ENCODE results near the gene ZBTB16. TPM values are rescaled to one million over a fixed set of nuclear protein-coding genes. Genes with fewer than 3 reads are reported as not detected.

ZBTB16 gene
- total and polyA plus RNA-seq, 2 of the 4 experiments (the other 2 are of a cell fraction), result not detected

- H4K8ac ChIP-seq (ENCODE audit: low read depth in 2 of 2, low read length in 2 of 2), result no peak overlapping the region
- H2AK9ac ChIP-seq (replicated peaks; ENCODE audit: low read depth, low read length, poor library complexity), result no peak overlapping the region
- peaks cover 67% of the 10 kb centered on the region for H3K27me3 ChIP-seq (ENCODE audit: control insufficient read depth, insufficient read depth, low read length)
- no peak overlapping the region for H2AFZ ChIP-seq (replicated peaks; ENCODE audit: low read length, poor library complexity)
- TF ChIP-seq ELK1 (IDR thresholded peaks at IDR 0.05; ENCODE audit: borderline replicate concordance, low read depth, low read length) (no peak), CTCF (conservative IDR thresholded peaks at IDR 0.05; ENCODE audit: low read depth, low read length) (no peak), MAZ (IDR thresholded peaks at IDR 0.05; ENCODE audit: borderline replicate concordance, low read depth, low read length) (no peak), RAD21 (IDR thresholded peaks at IDR 0.05; ENCODE audit: low read length) (no peak), BHLHE40 (IDR thresholded peaks at IDR 0.05; ENCODE audit: low read depth, low read length) (no peak), CHD1 (IDR thresholded peaks at IDR 0.05; ENCODE audit: low read depth, low read length) (no peak), POLR2A (IDR thresholded peaks at IDR 0.05; ENCODE audit: low read depth, low read length) (no peak), FOS (IDR thresholded peaks at IDR 0.05; ENCODE audit: low read depth, low read length) (no peak), NFE2L2 (IDR thresholded peaks at IDR 0.05; ENCODE audit: low read depth, low read length) (no peak), USF2 (IDR thresholded peaks at IDR 0.05; ENCODE audit: low read depth, low read length) (no peak), CEBPB (IDR thresholded peaks at IDR 0.05; ENCODE audit: low read depth, low read length) (no peak), MXI1 (IDR thresholded peaks at IDR 0.05; ENCODE audit: borderline replicate concordance, low read depth, low read length) (no peak), RFX5 (IDR thresholded peaks at IDR 0.05; ENCODE audit: low read depth, low read length) (no peak), MAFK (IDR thresholded peaks at IDR 0.05; ENCODE audit: low read depth, low read length) (no peak), SMC3 (IDR thresholded peaks at IDR 0.05; ENCODE audit: low read depth, low read length) (no peak), RCOR1 (IDR thresholded peaks at IDR 0.05; ENCODE audit: insufficient replicate concordance, low read length) (no peak)
- no peak overlapping the region for H2BK15ac ChIP-seq (ENCODE audit: low read depth, low read length)
- no peak overlapping the region for H4K91ac ChIP-seq (ENCODE audit: insufficient read depth, low read depth, low read length)
- ChIA-PET POLR2A (ENCODE audit: unreplicated experiment) (no interaction called here), CTCF (interaction anchor here (0.6 kb wide), 1 partner anchor 13 kb away, joined by 3 read pairs; no protein-coding TSS in a partner anchor)
- no peak overlapping the region for H2BK20ac ChIP-seq (ENCODE audit: low read depth, low read length)
- no peaks in the 10 kb centered on the region; the same call in 1 of the 2 replicates for H3K4me1 ChIP-seq (ENCODE audit: control insufficient read depth, insufficient read depth, low read length)
- H3K9me3 ChIP-seq (ENCODE audit: control insufficient read depth, insufficient read depth, low read length), result no peaks in the 10 kb centered on the region
- WGBS, 2 experiments (ENCODE audit: extremely low coverage in 2 of 2, insufficient read length in 1 of 2), result 0% methylated on average over 1 of the region's 6 CpGs; no CpG with 5 or more reads in 1 of the 2 experiments
- H3K4me2 ChIP-seq (ENCODE audit: low read depth, low read length), result no peak overlapping the region
- H3K27ac ChIP-seq (ENCODE audit: insufficient read depth, low read length), result no peak overlapping the region
- DNase-seq, result no peak
- no peak overlapping the region for H3K18ac ChIP-seq (ENCODE audit: low read depth, low read length)
- H4K20me1 ChIP-seq (ENCODE audit: insufficient read depth, low read length), result no peaks in the 10 kb centered on the region
- no peaks in the 10 kb centered on the region for H3K36me3 ChIP-seq (ENCODE audit: control insufficient read depth, insufficient read depth, low read length)
- H3K56ac ChIP-seq (ENCODE audit: extremely low read depth, insufficient read depth, low read length), result no peak overlapping the region
- H3K4me3 ChIP-seq (ENCODE audit: insufficient read depth, low read depth, low read length), result no peak overlapping the region
- H3K23ac ChIP-seq (ENCODE audit: low read depth, low read length), result no peak overlapping the region
- no peak for ATAC-seq (ENCODE audit: low read depth)
- H3K4ac ChIP-seq (ENCODE audit: low read depth, low read length), result no peak overlapping the region
- no peaks in the 10 kb centered on the region; the same call in 1 of the 2 replicates for H3K9me1 ChIP-seq (ENCODE audit: insufficient read depth, low read length)
- no peak overlapping the region for H3K14ac ChIP-seq (replicated peaks; ENCODE audit: low read depth, low read length)
- dilution Hi-C loops (cut with HindIII; ENCODE audit: low sequenced_read_pairs, unreplicated experiment), result no loop called here
- H2BK120ac ChIP-seq (ENCODE audit: low read depth, low read length), result no peak overlapping the region
- H3K9ac ChIP-seq (ENCODE audit: low read depth, low read length), result no peak overlapping the region
- in situ Hi-C loops (cut with MboI; ENCODE audit: low sequenced_read_pairs), result no loop called here
- no peak overlapping the region for H4K5ac ChIP-seq (ENCODE audit: low read depth, low read length)
- intact Hi-C loops (cut with micrococcal nuclease), result loop anchor here (5.0 kb wide), 1 partner anchor 138 kb away; no protein-coding TSS in a partner anchor
- no TSS peak for BruUV-seq (replicated peaks)
- no peaks in the 10 kb centered on the region for H3K79me1 ChIP-seq (ENCODE audit: low read depth in 1 of 2, low read length in 2 of 2)
- no peak overlapping the region for H2AK5ac ChIP-seq (ENCODE audit: low read depth, low read length)
- H2BK5ac ChIP-seq (ENCODE audit: low read depth, low read length, poor library complexity, severe bottlenecking), result no peak overlapping the region
Observed at GRCh38 chr11:114175706-114176105, 116.2 kb downstream of the ZBTB16 start.

All from IMR-90 (cell line).